GM12875 (cell line): Measurements from ENCODE around the gene TP53TG5.

Experiments
- H3K4me3 ChIP-seq: one replicate; pipeline ENCODE4 v1.5.1; 2011; ENCODE audit warnings: low read depth, low read length, control low read depth
- TF ChIP-seq, protein P1 (sequence below): IDR thresholded peaks from 2 replicates; pipeline ENCODE4 v1.5.1; 2011; ENCODE audit warnings: low read depth, mild to moderate bottlenecking, control low read depth, inconsistent platforms, low read length, moderate library complexity, borderline replicate concordance; ENCODE audit not compliant: insufficient read depth

TP53TG5 gene

GRCh38 chr20:45409521-45410272 is 31.6 kb upstream of the TP53TG5 start:
- H3K4me3 ChIP-seq, result no peak overlapping the region
- TF ChIP-seq, protein P1, sequence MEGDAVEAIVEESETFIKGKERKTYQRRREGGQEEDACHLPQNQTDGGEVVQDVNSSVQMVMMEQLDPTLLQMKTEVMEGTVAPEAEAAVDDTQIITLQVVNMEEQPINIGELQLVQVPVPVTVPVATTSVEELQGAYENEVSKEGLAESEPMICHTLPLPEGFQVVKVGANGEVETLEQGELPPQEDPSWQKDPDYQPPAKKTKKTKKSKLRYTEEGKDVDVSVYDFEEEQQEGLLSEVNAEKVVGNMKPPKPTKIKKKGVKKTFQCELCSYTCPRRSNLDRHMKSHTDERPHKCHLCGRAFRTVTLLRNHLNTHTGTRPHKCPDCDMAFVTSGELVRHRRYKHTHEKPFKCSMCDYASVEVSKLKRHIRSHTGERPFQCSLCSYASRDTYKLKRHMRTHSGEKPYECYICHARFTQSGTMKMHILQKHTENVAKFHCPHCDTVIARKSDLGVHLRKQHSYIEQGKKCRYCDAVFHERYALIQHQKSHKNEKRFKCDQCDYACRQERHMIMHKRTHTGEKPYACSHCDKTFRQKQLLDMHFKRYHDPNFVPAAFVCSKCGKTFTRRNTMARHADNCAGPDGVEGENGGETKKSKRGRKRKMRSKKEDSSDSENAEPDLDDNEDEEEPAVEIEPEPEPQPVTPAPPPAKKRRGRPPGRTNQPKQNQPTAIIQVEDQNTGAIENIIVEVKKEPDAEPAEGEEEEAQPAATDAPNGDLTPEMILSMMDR, result no peak

DNA sequence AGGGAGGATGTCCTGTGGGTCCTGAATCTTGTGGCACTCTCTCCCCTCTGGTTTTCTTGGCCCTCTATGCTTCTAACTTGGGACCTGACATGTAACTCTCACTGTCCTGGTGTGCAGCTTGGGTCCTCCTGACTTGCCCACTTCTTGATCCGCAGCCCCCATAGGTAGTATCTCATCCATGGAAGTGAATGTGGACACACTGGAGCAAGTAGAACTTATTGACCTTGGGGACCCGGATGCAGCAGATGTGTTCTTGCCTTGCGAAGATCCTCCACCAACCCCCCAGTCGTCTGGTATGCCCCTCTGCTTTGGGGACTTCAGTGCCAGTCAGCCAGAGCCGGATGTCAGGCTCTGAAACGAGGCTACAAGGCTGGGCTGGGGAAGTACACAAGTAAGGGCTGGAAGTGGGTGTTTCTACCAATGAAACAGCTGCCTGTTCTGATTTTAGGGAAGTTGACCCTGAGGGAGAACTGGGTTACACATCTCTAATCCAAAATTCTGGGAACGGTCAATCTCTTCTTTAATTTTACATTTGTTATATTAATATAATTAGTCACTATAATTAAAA is 30.6 kb upstream of the TP53TG5 start:
- H3K4me3 ChIP-seq, result no peak overlapping the region
- TF ChIP-seq, protein P1, result no peak

DNA sequence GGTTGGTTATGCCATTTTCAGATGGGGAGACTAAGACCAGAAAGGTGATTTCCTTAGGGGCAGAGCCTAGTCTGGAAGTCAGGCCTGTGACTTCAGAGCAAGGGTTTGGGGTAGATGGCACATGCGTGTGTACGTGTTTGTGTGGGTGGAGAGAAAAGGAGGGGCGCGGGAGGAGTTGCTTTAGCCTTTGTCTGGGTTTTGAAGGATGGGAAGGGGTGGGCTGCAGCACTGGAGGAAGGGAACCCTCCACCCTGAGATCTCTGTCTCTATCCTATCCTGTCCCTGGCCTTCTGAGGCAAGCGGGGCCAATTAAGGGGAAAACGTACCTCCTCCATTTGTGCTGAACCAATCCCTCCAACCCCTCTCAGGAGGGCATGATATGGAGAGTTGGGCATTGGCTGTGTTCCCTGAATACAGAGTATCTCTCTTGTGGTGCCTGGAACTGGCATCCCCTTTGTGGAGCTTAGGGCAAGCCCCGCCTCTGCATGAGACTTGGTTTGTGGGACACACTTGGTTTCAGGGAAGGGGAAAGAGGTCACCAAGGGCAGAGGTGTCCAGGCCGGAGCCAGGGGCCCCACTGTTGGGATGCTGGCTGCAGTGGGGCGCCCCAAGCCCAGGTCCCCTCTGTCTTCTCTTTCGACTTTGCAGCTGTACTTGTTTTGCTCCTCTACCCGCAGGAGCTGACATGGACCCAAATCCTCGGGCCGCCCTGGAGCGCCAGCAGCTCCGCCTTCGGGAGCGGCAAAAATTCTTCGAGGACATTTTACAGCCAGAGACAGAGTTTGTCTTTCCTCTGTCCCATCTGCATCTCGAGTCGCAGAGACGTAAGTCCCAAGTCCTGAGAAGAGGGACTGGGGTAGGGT is 29.9 kb upstream of the TP53TG5 start, which contains the start of gene DBNDD2:
Gene DBNDD2, plus strand, starts transcription at position 507 of the 863 bp plus-strand sequence. Its CDS starts 179 bp downstream, at position 686.
- TF ChIP-seq, protein P1, result no peak
- no peak within 1 kb of the TSS for H3K4me3 ChIP-seq

GRCh38 chr20:45407067-45407745 is 29.1 kb upstream of the TP53TG5 start:
- H3K4me3 ChIP-seq, result no peak overlapping the region
- TF ChIP-seq, protein P1, result no peak

- no peak overlapping the region for H3K4me3 ChIP-seq
- TF ChIP-seq, protein P1, result no peak
Measured at GRCh38 chr20:45406260-45407066, 28.3 kb upstream of the TP53TG5 start.
